Caco-2 (cell line): ENCODE measurements around the gene CEP95. TPM values are rescaled to one million over a fixed set of nuclear protein-coding genes. Genes with fewer than 3 reads are reported as not detected.

ENCODE experiments used
- BruUV-seq: library from RNA; stranded (reverse); fragments of 400-500 nt; replicated peaks from 2 replicates; lab custom pipeline; 2021; lab: Mats Ljungman, UMichigan
- CTCF ChIA-PET: fragments of 300-600 bp; sonication (Branson Sonifier 250); formaldehyde crosslinking; loops from one replicate; lab custom pipeline; 2022; ENCODE audit warnings: antibody characterized with exemption; lab: Charles Lee
- POLR2A ChIA-PET: fragments of 300-600 bp; sonication (Branson Sonifier 250); formaldehyde crosslinking; loops from one replicate; lab custom pipeline; 2022; ENCODE audit warnings: antibody characterized with exemption; lab: Charles Lee
- DNase-seq, 2 experiments: peaks; one replicate each; pipeline versions ENCODE4 v3.0.0 to v3.0.0-alpha.2; 2020 to 2022
- H3K27me3 ChIP-seq: replicated peaks from 2 replicates; pipeline ENCODE4 v1.6.0; 2011; ENCODE audit warnings: low read length; ENCODE audit not compliant: control insufficient read depth, insufficient read depth
- H3K36me3 ChIP-seq: 2 replicates; pipeline ENCODE4 v1.5.1; 2011; ENCODE audit warnings: low read length; ENCODE audit not compliant: control insufficient read depth, insufficient read depth
- H3K4me1 ChIP-seq: fragments of 250-450 bp; sonication (Bioruptor Pico); 2 replicates; pipeline ENCODE4 v1.5.1; 2020; ENCODE audit warnings: mild to moderate bottlenecking
- H3K4me3 ChIP-seq: 2 replicates; pipeline ENCODE4 v1.5.1; 2011; ENCODE audit warnings: low read depth, mild to moderate bottlenecking, control low read depth, low read length
- H3K9me3 ChIP-seq: fragments of 250-450 bp; sonication (Bioruptor Pico); 2 replicates; pipeline ENCODE4 v1.5.1; 2020; ENCODE audit warnings: mild to moderate bottlenecking, moderate library complexity
- H3K27ac Mint-ChIP-seq: one replicate; pipeline ENCODE4 v1.8.0; 2022; ENCODE audit warnings: mixed read lengths; ENCODE audit not compliant: unreplicated experiment
- H3K27me3 Mint-ChIP-seq: one replicate; pipeline ENCODE4 v1.8.0; 2022; ENCODE audit warnings: mixed read lengths; ENCODE audit not compliant: insufficient read depth, unreplicated experiment
- H3K36me3 Mint-ChIP-seq: one replicate; pipeline ENCODE4 v1.8.0; 2022; ENCODE audit warnings: mild to moderate bottlenecking, mixed read lengths; ENCODE audit not compliant: insufficient read depth, unreplicated experiment
- H3K4me1 Mint-ChIP-seq: one replicate; pipeline ENCODE4 v1.8.0; 2022; ENCODE audit warnings: low read depth, mixed read lengths; ENCODE audit not compliant: unreplicated experiment
- H3K4me3 Mint-ChIP-seq: one replicate; pipeline ENCODE4 v1.8.0; 2022; ENCODE audit warnings: mild to moderate bottlenecking, moderate library complexity, mixed read lengths; ENCODE audit not compliant: unreplicated experiment
- H3K9me3 Mint-ChIP-seq: one replicate; pipeline ENCODE4 v1.8.0; 2022; ENCODE audit warnings: mixed read lengths; ENCODE audit not compliant: unreplicated experiment
- intact Hi-C: fragments of 100-400 bp; cut with micrococcal nuclease; formaldehyde crosslinking; loops from one replicate; pipeline ENCODE4 v1.10.0; 2022; ENCODE audit not compliant: unreplicated experiment
- total RNA-seq: library from RNA; stranded (reverse); gene quantifications from 2 replicates; pipeline ENCODE4 v1.2.3, GENCODE V29; 2022
- TF ChIP-seq, protein P1 (sequence below), 2 experiments: fragments of 200-600 bp in 1 of 2; IDR thresholded peaks; 1 replicate in 1 of 2; 2 replicates in 1 of 2; pipeline versions ENCODE4 v1.5.1 to v1.8.0; 2011 to 2022; ENCODE audit warnings: antibody characterized with exemption in 1 of 2, control low read depth in 1 of 2, inconsistent platforms in 1 of 2, low read depth in 1 of 2, low read length in 1 of 2, mild to moderate bottlenecking in 1 of 2, moderate library complexity in 1 of 2; ENCODE audit not compliant: insufficient read depth in 1 of 2, severe bottlenecking in 1 of 2, unreplicated experiment in 1 of 2

The CEP95 gene
- total RNA-seq, 1 experiment from 2014 or later = 63.6 TPM

DNA sequence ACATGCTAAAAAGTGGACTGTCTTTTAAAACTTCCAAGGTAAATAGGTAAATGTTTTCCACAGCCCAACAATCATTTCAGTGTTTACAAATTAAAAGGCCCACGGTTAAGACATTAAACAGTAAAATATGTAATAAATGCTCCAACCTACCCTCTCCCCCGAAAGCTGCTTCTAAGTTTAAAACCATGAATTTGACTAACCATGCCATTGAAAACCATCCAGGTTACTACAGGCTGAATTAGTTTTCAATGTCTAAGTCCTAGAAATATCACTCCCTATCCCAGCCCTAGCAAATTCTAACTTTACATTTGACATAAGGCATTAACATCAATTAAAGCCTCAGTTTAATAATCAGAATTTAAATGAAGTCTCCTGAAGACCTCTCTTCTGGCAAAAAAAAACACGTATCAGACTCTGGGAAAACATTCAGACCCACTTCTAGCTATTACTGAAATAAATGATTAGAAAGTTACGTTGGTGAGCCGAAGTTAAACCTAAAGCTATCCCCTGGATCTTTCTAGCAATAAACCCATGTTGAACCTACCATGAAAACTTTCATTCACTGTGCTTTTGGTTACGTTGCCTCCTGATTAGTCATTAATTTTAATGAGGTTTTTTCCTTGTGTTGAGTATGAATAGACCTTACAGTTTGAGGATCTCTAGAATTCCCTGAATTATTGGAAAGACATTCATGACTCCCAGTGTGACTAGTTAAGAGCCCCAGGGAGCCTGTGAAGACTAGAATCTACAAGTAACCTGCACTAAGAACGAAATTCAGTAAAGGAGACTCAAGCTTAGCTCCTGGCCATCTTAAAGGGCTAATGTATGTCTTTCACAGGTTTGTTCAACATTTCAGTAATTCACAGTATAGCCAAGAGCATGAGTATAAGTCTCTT, 8.2 kb upstream of the CEP95 start:
- no TSS peak for BruUV-seq

DNA sequence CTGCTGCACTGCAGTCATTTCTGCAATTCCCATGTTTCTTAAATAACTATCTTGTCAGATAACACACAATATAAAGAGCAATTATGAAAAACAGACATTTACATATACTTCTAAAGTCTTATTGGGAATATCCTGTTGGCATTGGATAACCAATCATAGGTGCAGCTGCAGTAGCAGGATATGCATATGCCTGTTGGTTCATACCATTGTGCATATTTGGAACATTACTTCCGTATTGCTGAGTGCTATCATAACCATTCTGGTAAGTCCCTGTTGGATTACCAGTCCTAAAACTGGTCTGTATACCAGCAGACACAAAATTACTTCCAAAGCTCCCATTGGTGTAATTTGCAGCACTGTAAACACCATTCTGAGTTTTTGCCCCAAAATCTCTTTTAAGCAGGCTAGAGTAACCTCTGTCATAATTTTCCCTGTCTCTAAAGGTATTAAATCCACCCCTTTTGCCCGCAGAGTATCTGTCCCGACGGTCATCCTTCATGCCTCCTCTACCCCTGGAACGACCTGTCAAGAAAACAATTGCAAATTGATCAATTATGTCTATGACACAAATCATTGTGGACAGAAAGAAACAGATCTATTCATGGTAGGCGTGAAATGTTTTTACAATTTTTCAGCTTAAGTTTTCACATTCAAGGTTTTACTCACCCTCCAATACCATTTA, 6.8 kb upstream of the CEP95 start:
- DNase-seq = no peak
- TF ChIP-seq, protein P1, sequence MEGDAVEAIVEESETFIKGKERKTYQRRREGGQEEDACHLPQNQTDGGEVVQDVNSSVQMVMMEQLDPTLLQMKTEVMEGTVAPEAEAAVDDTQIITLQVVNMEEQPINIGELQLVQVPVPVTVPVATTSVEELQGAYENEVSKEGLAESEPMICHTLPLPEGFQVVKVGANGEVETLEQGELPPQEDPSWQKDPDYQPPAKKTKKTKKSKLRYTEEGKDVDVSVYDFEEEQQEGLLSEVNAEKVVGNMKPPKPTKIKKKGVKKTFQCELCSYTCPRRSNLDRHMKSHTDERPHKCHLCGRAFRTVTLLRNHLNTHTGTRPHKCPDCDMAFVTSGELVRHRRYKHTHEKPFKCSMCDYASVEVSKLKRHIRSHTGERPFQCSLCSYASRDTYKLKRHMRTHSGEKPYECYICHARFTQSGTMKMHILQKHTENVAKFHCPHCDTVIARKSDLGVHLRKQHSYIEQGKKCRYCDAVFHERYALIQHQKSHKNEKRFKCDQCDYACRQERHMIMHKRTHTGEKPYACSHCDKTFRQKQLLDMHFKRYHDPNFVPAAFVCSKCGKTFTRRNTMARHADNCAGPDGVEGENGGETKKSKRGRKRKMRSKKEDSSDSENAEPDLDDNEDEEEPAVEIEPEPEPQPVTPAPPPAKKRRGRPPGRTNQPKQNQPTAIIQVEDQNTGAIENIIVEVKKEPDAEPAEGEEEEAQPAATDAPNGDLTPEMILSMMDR (IDR thresholded peaks at IDR 0.05; ENCODE audit: insufficient read depth in 1 of 2, low read depth in 1 of 2, low read length in 1 of 2, severe bottlenecking in 1 of 2, unreplicated experiment in 1 of 2) = no peak
- CTCF ChIA-PET = interaction anchor here (0.9 kb wide), 1 partner anchor 15 kb away, joined by 3 read pairs; no protein-coding TSS in a partner anchor
- BruUV-seq = no TSS peak
- Mint-ChIP-seq H3K27ac (no peak overlapping the region), H3K9me3 (no peaks in the 10 kb centered on the region), H3K4me3 (peak overlapping the region; percentile 55), H3K4me1 (peaks cover 67% of the 10 kb centered on the region), H3K27me3 (no peaks in the 10 kb centered on the region), H3K36me3 (peaks cover 96% of the 10 kb centered on the region)
- no peaks in the 10 kb centered on the region for H3K27me3 ChIP-seq
- H3K4me3 ChIP-seq = no peak overlapping the region
- POLR2A ChIA-PET = no interaction called here
- H3K4me1 ChIP-seq = peaks cover 42% of the 10 kb centered on the region
- H3K9me3 ChIP-seq = no peaks in the 10 kb centered on the region
- H3K36me3 ChIP-seq = peaks cover 7% of the 10 kb centered on the region
- intact Hi-C loops = loop anchor here (5.0 kb wide), 1 partner anchor 193 kb away; no protein-coding TSS in a partner anchor

More for the DNA sequence above, 8.2 kb upstream of the CEP95 start:
- intact Hi-C loops = loop anchor here (5.0 kb wide), 1 partner anchor 191 kb away; no protein-coding TSS in a partner anchor
- ChIA-PET POLR2A (interaction anchor here (0.6 to 3.0 kb wide), 3 partner anchors 7 to 276 kb away, joined by 3 to 79 read pairs (median 5); partner anchors contain the start of genes CEP95 and DDX5), CTCF (interaction anchor here (0.6 to 1.1 kb wide), 3 partner anchors 154 to 365 kb away, joined by 3 to 7 read pairs (median 3); no protein-coding TSS in a partner anchor)
- Histone ChIP-seq H3K4me1 (peaks cover 31% of the 10 kb centered on the region), H3K9me3 (no peaks in the 10 kb centered on the region), H3K4me3 (no peak overlapping the region), H3K27me3 (no peaks in the 10 kb centered on the region), H3K36me3 (peaks cover 7% of the 10 kb centered on the region)
- peak in 1 of 2 experiments; percentile 9 for DNase-seq
- Mint-ChIP-seq H3K27ac (peak overlapping the region; percentile 92), H3K27me3 (no peaks in the 10 kb centered on the region), H3K36me3 (peaks cover 95% of the 10 kb centered on the region), H3K4me1 (peaks cover 66% of the 10 kb centered on the region), H3K9me3 (no peaks in the 10 kb centered on the region), H3K4me3 (peak overlapping the region; percentile 96)
- TF ChIP-seq, protein P1 (IDR thresholded peaks at IDR 0.05; ENCODE audit: insufficient read depth in 1 of 2, low read depth in 1 of 2, low read length in 1 of 2, severe bottlenecking in 1 of 2, unreplicated experiment in 1 of 2) = no peak

DNA sequence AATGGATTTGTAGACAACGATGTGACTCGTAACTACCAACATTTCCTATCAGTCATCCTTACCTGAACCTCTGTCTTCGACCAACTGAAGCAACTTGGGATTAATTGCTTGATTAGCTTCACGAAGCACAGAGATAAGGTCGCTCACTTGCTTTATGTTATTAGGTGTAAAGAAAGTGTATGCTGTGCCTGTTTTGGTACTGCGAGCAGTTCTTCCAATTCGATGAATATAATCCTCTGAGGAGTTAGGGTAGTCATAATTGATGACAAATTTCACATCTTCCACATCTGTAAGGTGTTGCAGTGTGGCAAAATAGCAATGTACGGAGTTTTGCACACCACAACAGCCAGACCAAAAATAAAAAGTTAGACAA, 6.3 kb upstream of the CEP95 start:
- Histone ChIP-seq H3K27me3 (no peaks in the 10 kb centered on the region), H3K9me3 (no peaks in the 10 kb centered on the region), H3K36me3 (peaks cover 7% of the 10 kb centered on the region), H3K4me1 (peaks cover 42% of the 10 kb centered on the region), H3K4me3 (no peak overlapping the region)
- Mint-ChIP-seq H3K27ac (peak overlapping the region; percentile 16), H3K36me3 (peaks cover 100% of the 10 kb centered on the region), H3K4me1 (peaks cover 68% of the 10 kb centered on the region), H3K9me3 (no peaks in the 10 kb centered on the region), H3K4me3 (peak overlapping the region; percentile 55), H3K27me3 (no peaks in the 10 kb centered on the region)
- BruUV-seq = no TSS peak
- TF ChIP-seq, protein P1 (IDR thresholded peaks at IDR 0.05; ENCODE audit: insufficient read depth in 1 of 2, low read depth in 1 of 2, low read length in 1 of 2, severe bottlenecking in 1 of 2, unreplicated experiment in 1 of 2) = no peak
- no peak for DNase-seq
- intact Hi-C loops = no loop called here
- ChIA-PET POLR2A (no interaction called here), CTCF (no interaction called here)
